Measurements from ENCODE around the gene SLFN13.

SLFN13 gene

GRCh38 chr17:35447499-35447898 is 1.1 kb downstream of the SLFN13 start:
- Histone ChIP-seq H2AFZ (ENCODE audit: low read depth) (peak overlapping the region; percentile 99), H3K79me2 (ENCODE audit: insufficient read depth, low read depth) (no peaks in the 10 kb centered on the region), H3K4me3 (IDR thresholded peaks at IDR 0.05; ENCODE audit: insufficient read depth, low read depth, low read length) (no peak overlapping the region), H3K27ac (no peak overlapping the region), H4K20me1 (ENCODE audit: insufficient read depth) (no peaks in the 10 kb centered on the region), H3K36me3 (ENCODE audit: insufficient read depth) (no peaks in the 10 kb centered on the region), H3K4me1 (ENCODE audit: low read depth, poor library complexity, severe bottlenecking) (peaks cover 9% of the 10 kb centered on the region), H3K4me2 (peak overlapping the region; percentile 59), H3K9ac (peak overlapping the region; percentile 65; the same call in 1 of the 2 replicates), H3K27me3 (ENCODE audit: insufficient read depth, low read depth) (no peaks in the 10 kb centered on the region)
- TF ChIP-seq CTCF (conservative IDR thresholded peaks at IDR 0.05; ENCODE audit: low read depth, low read length) = no peak

- no peak overlapping the region for H2AFZ ChIP-seq (ENCODE audit: low read depth)
- no peak overlapping the region for H3K4me3 ChIP-seq (IDR thresholded peaks at IDR 0.05; ENCODE audit: insufficient read depth, low read depth, low read length)
- no peaks in the 10 kb centered on the region for H3K4me1 ChIP-seq (ENCODE audit: low read depth, poor library complexity, severe bottlenecking)
- H3K36me3 ChIP-seq (ENCODE audit: insufficient read depth) = no peaks in the 10 kb centered on the region
- H3K27me3 ChIP-seq (ENCODE audit: insufficient read depth, low read depth) = no peaks in the 10 kb centered on the region
- no peak overlapping the region for H3K4me2 ChIP-seq
- no peak for TF ChIP-seq CTCF (conservative IDR thresholded peaks at IDR 0.05; ENCODE audit: low read depth, low read length)
- H3K27ac ChIP-seq = no peak overlapping the region
- H4K20me1 ChIP-seq (ENCODE audit: insufficient read depth) = no peaks in the 10 kb centered on the region
- no peak overlapping the region for H3K9ac ChIP-seq
- no peaks in the 10 kb centered on the region for H3K79me2 ChIP-seq (ENCODE audit: insufficient read depth, low read depth)
Measured at GRCh38 chr17:35438433-35438832, 10.1 kb downstream of the SLFN13 start.

- Histone ChIP-seq H2AFZ (ENCODE audit: low read depth) (peak overlapping the region; percentile 43; the same call in 1 of the 2 replicates), H3K4me3 (IDR thresholded peaks at IDR 0.05; ENCODE audit: insufficient read depth, low read depth, low read length) (no peak overlapping the region), H3K27me3 (ENCODE audit: insufficient read depth, low read depth) (no peaks in the 10 kb centered on the region), H3K27ac (peak overlapping the region; percentile 62), H3K36me3 (ENCODE audit: insufficient read depth) (no peaks in the 10 kb centered on the region), H3K4me1 (ENCODE audit: low read depth, poor library complexity, severe bottlenecking) (no peaks in the 10 kb centered on the region), H3K4me2 (peak overlapping the region; percentile 43; the same call in 1 of the 2 replicates), H3K9ac (peak overlapping the region; percentile 32; the same call in 1 of the 2 replicates), H4K20me1 (ENCODE audit: insufficient read depth) (no peaks in the 10 kb centered on the region), H3K79me2 (ENCODE audit: insufficient read depth, low read depth) (no peaks in the 10 kb centered on the region)
- TF ChIP-seq CTCF (conservative IDR thresholded peaks at IDR 0.05; ENCODE audit: low read depth, low read length) = no peak
Measured at GRCh38 chr17:35433075-35433894, 15.3 kb downstream of the SLFN13 start.

GRCh38 chr17:35432176-35433074 is 16.1 kb downstream of the SLFN13 start, which contains the start of gene SLFN12:
TSS of gene SLFN12 (minus strand) at chr17:35432500. CDS start at chr17:35423028, 9,472 bp downstream.
- Histone ChIP-seq H3K4me2 (peak within 1 kb of the TSS; percentile 43), H3K4me3 (IDR thresholded peaks at IDR 0.05; ENCODE audit: insufficient read depth, low read depth, low read length) (no peak within 1 kb of the TSS), H3K9ac (peak within 1 kb of the TSS; percentile 32; the same call in 1 of the 2 replicates)

More at GRCh38 chr17:35432176-35433074, 16.1 kb downstream of the SLFN13 start, which contains the start of gene SLFN12:
- H2AFZ ChIP-seq (ENCODE audit: low read depth) = peak within 1 kb of the TSS; percentile 43; the same call in 1 of the 2 replicates
- no peaks in the 10 kb centered on the region for H3K36me3 ChIP-seq (ENCODE audit: insufficient read depth)
- H3K4me1 ChIP-seq (ENCODE audit: low read depth, poor library complexity, severe bottlenecking) = no peaks in the 10 kb centered on the region
- no peaks in the 10 kb centered on the region for H3K27me3 ChIP-seq (ENCODE audit: insufficient read depth, low read depth)
- TF ChIP-seq CTCF (conservative IDR thresholded peaks at IDR 0.05; ENCODE audit: low read depth, low read length) = no peak
- H4K20me1 ChIP-seq (ENCODE audit: insufficient read depth) = no peaks in the 10 kb centered on the region
- H3K27ac ChIP-seq = peak within 1 kb of the TSS; percentile 62
- no peaks in the 10 kb centered on the region for H3K79me2 ChIP-seq (ENCODE audit: insufficient read depth, low read depth)
